Spleen (tissue), 13 donors: Measurements from ENCODE around the gene TBCD. TPM values are rescaled to one million over a fixed set of nuclear protein-coding genes. Genes with fewer than 3 reads are reported as not detected.
A peak's percentile ranks its signal among the peaks of the same experiment; 100 is the strongest.

Source experiments
- DNase-seq: peaks from one replicate; pipeline ENCODE4 v3.0.0-alpha.2; 2020
- H3K27ac ChIP-seq, 8 donors: fragments of 200-600 bp; sonication (generic) in 7 of 8; 1 replicate in 4 of 8; 2 replicates in 4 of 8; pipeline versions ENCODE4 v1.5.0 to v1.8.0; 2016 to 2021; ENCODE audit warnings: inconsistent platforms in 4 of 8, mild to moderate bottlenecking in 4 of 8, moderate library complexity in 1 of 8
- H3K27me3 ChIP-seq, 7 donors: fragments of 200-600 bp; sonication (generic) in 6 of 7; replicated peaks in 1 of 7; 1 replicate in 4 of 7; 2 replicates in 3 of 7; pipeline versions ENCODE4 v1.5.0 to v1.8.0; 2016 to 2021; ENCODE audit warnings: inconsistent platforms in 3 of 7, mild to moderate bottlenecking in 1 of 7
- H3K36me3 ChIP-seq, 6 donors: fragments of 200-600 bp; sonication (generic) in 5 of 6; 1 replicate in 4 of 6; 2 replicates in 2 of 6; pipeline versions ENCODE4 v1.5.0 to v1.8.0; 2016 to 2021; ENCODE audit warnings: inconsistent platforms in 2 of 6
- H3K4me1 ChIP-seq, 6 donors: fragments of 200-600 bp; sonication (generic) in 5 of 6; 1 replicate in 3 of 6; 2 replicates in 3 of 6; pipeline versions ENCODE4 v1.5.0 to v1.8.0; 2016 to 2021; ENCODE audit warnings: inconsistent platforms in 3 of 6
- H3K4me3 ChIP-seq, 8 donors: fragments of 200-600 bp; sonication (generic) in 7 of 8; 1 replicate in 4 of 8; 2 replicates in 4 of 8; pipeline versions ENCODE4 v1.5.0 to v1.8.0; 2016 to 2021; ENCODE audit warnings: inconsistent platforms in 4 of 8, mild to moderate bottlenecking in 4 of 8, moderate library complexity in 2 of 8
- H3K9me3 ChIP-seq, 8 donors: fragments of 200-600 bp; sonication (generic) in 7 of 8; 1 replicate in 4 of 8; 2 replicates in 4 of 8; pipeline versions ENCODE4 v1.5.0 to v1.8.0; 2016 to 2021; ENCODE audit warnings: inconsistent platforms in 4 of 8
- CTCF ChIP-seq, 11 experiments: fragments of 200-600 bp in 7 of 11; fragments of 450-650 bp in 4 of 11; sonication (generic) in 4 of 11; IDR thresholded peaks in 8 of 11; conservative IDR thresholded peaks in 3 of 11; 1 replicate in 7 of 11; 2 replicates in 4 of 11; pipeline versions ENCODE4 v1.4.0 to v1.8.0; 2016 to 2021; ENCODE audit warnings: antibody characterized with exemption in 11 of 11, inconsistent platforms in 4 of 11, mild to moderate bottlenecking in 1 of 11
- POLR2A ChIP-seq, 3 donors: fragments of 450-650 bp; IDR thresholded peaks; one replicate each; pipeline ENCODE4 v1.5.1; 2017; ENCODE audit warnings: antibody characterized with exemption in 3 of 3, mild to moderate bottlenecking in 1 of 3
- POLR2AphosphoS5 ChIP-seq, 3 donors: sonication (generic); formaldehyde crosslinking; IDR thresholded peaks; one replicate each; pipeline ENCODE4 v1.5.1; 2017; ENCODE audit warnings: antibody characterized with exemption in 3 of 3
- WGBS, 5 donors: extraction: QIAGEN DNeasy Blood & Tissue Kit in 3 of 5; methylation state at CpG; one replicate each; pipeline versions ENCODE4 v1.1.5 to v1.1.7; 2013 to 2018; 5-methylcytosine and 5-hydroxymethylcytosine counted together
- intact Hi-C: fragments of 100-400 bp; cut with DNase I; formaldehyde crosslinking; loops from one replicate; pipeline ENCODE4 v1.15.0; 2023; ENCODE audit warnings: low total_unique reads
- long read RNA-seq, 2 donors: transcript quantifications; one replicate each; lab custom pipeline, GENCODE V29; 2026
- polyA plus RNA-seq, 3 donors: library from polyadenylated mRNA; stranded (reverse); fragments of 200-250 nt; gene quantifications; one replicate each; pipeline ENCODE4 v1.2.1, GENCODE V29; 2013
- total RNA-seq, 7 donors: library from RNA; depleted of rRNA in 3 of 7; stranded (reverse); fragments of >200 nt in 3 of 7; fragmentation: NEBNext Ultra II Directional in 4 of 7; extraction: Animal tissue kit (Norgen Biotek cat#: 25700) in 4 of 7; gene quantifications; one replicate each; pipeline versions ENCODE4 v1.1.0 to v1.2.1, GENCODE V29; 2016 to 2021
- donor health status: healthy with polysubstance abuse.
- donor health status: DM: no; HTN: no; CAD: no; lungs with moderate emphysema.
- donor health status: DM: no; HTN: no; CAD: no.
- donor health status: Bipolar disorder and iron deficiency.
- donor health status: healthy.
- donor health status: DM: no; HTN: no; CAD: no.
- donor health status: DM: yes; HTN: yes; CAD: no.

Gene TBCD
- total RNA-seq (100 to 1,000 TPM in 3 of 7 donors, 10 to 100 TPM in 4; 55.6 to 149 (median 84.5) TPM), polyA plus RNA-seq (100 to 1,000 TPM; 117 to 207 (median 195) TPM)
- long read RNA-seq, donor 1, transcript TBCD-208 (3 exons, 776 nt), result major isoform, 9 of 18 reads
- long read RNA-seq, donor 1, partial matches to known transcripts, result 6 of 18 reads
- long read RNA-seq, donor 1, other reads (novel, unspliced or antisense), result 0 of 18 reads
- long read RNA-seq, donor 2, full-length matches to known transcripts, result 20 of 20 reads
- long read RNA-seq, donor 2, partial matches to known transcripts, result 0 of 20 reads
- long read RNA-seq, donor 2, other reads (novel, unspliced or antisense), result 0 of 20 reads

- peak within 1 kb of the TSS; percentile 51 to 88 (median 84) for H3K27ac ChIP-seq
- no peak for TF ChIP-seq POLR2A (IDR thresholded peaks at IDR 0.05)
- no peak for TF ChIP-seq CTCF (IDR thresholded peaks at IDR 0.05 in 8 of 11, conservative IDR thresholded peaks at IDR 0.05 in 3 of 11)
- peak; percentile 78 to 91 (median 86) for TF ChIP-seq POLR2AphosphoS5 (IDR thresholded peaks at IDR 0.05)
- WGBS, 5 donors, result 0 to 1% (median 0%) methylated on average over 24 to 102 of the region's 114 CpGs
Measured at GRCh38 chr17:82751571-82752370, at the start of gene TBCD. Gene TBCD (plus strand): TSS chr17:82752065. CDS start chr17:82752194, 129 bp downstream.

GRCh38 chr17:82702231-82702927 lies 49.5 kb upstream of the TBCD start:
- no peaks in the 10 kb centered on the region for H3K9me3 ChIP-seq
- peaks cover 5 to 19% (median 15%) of the 10 kb centered on the region in 6 donors for H3K4me1 ChIP-seq
- 68 to 82% (median 75%) methylated on average over 20 of the region's 20 CpGs for WGBS, 5 donors
- intact Hi-C loops, result no loop called here
- peaks cover 0 to 9% (median 0%) of the 10 kb centered on the region in 7 donors for H3K27me3 ChIP-seq
- H3K27ac ChIP-seq, result no peak overlapping the region
- no peak overlapping the region for H3K4me3 ChIP-seq
- no peak for DNase-seq
- H3K36me3 ChIP-seq, result no peaks in the 10 kb centered on the region
- TF ChIP-seq POLR2AphosphoS5 (IDR thresholded peaks at IDR 0.05) (no peak), POLR2A (IDR thresholded peaks at IDR 0.05) (no peak), CTCF (IDR thresholded peaks at IDR 0.05 in 8 of 11, conservative IDR thresholded peaks at IDR 0.05 in 3 of 11) (no peak)

More at GRCh38 chr17:82751571-82752370, at the start of gene TBCD:
- peaks cover 0 to 12% (median 5%) of the 10 kb centered on the region in 8 donors for H3K9me3 ChIP-seq
- peaks cover 0 to 9% (median under 1%) of the 10 kb centered on the region in 6 donors for H3K36me3 ChIP-seq
- DNase-seq, result peak; percentile 95
- H3K27me3 ChIP-seq, result no peaks in the 10 kb centered on the region
- H3K4me3 ChIP-seq, result peak within 1 kb of the TSS; percentile 97 to 100 (median 99)
- intact Hi-C loops, result loop anchor here (10.0 kb wide), 1 partner anchor 97 kb away; no protein-coding TSS in a partner anchor
- peaks cover 10 to 31% (median 20%) of the 10 kb centered on the region in 6 donors for H3K4me1 ChIP-seq

GRCh38 chr17:82703036-82703745 lies 48.7 kb upstream of the TBCD start:
- 78 to 88% (median 83%) methylated on average over 16 to 26 of the region's 26 CpGs for WGBS, 5 donors
- DNase-seq, result no peak
- Histone ChIP-seq H3K27me3 (peaks cover 0 to under 1% (median 0%) of the 10 kb centered on the region in 7 donors), H3K4me1 (peaks cover 0 to 17% (median 11%) of the 10 kb centered on the region in 6 donors), H3K36me3 (no peaks in the 10 kb centered on the region), H3K4me3 (no peak overlapping the region), H3K9me3 (no peaks in the 10 kb centered on the region), H3K27ac (no peak overlapping the region)
- intact Hi-C loops, result no loop called here
- TF ChIP-seq POLR2A (IDR thresholded peaks at IDR 0.05) (no peak), CTCF (IDR thresholded peaks at IDR 0.05 in 8 of 11, conservative IDR thresholded peaks at IDR 0.05 in 3 of 11) (no peak), POLR2AphosphoS5 (IDR thresholded peaks at IDR 0.05) (no peak)
